ENCODE results near the gene SLC6A12.
A peak's percentile ranks its signal among the peaks of the same experiment; 100 is the strongest.
"Not testable (repeated sequence)": the region's sequence is repeated elsewhere in the genome, so short reads cannot be mapped to it uniquely, and the experiment has no call there.

The SLC6A12 gene

DNA sequence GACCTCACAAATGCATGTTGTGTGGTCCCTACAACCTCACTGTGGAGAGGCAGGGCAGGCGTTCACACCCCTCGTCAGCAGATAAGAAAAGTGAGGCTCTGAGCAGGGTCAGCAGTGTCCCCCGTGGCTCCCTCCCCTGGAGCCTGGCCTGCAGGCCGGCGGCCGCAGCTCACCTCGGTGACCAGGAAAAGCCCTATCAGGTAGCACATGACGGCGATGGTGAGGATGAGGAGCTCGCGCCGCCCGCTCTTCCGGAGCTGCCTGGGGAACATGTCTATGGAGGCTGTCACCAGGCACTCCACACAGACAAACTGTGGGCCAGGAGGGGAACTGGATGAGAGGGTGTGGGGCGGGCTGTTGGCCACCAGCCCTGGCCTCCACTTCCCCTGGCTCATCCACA is 18.0 kb downstream of the SLC6A12 start:
- DNase-seq, result no peak

DNA sequence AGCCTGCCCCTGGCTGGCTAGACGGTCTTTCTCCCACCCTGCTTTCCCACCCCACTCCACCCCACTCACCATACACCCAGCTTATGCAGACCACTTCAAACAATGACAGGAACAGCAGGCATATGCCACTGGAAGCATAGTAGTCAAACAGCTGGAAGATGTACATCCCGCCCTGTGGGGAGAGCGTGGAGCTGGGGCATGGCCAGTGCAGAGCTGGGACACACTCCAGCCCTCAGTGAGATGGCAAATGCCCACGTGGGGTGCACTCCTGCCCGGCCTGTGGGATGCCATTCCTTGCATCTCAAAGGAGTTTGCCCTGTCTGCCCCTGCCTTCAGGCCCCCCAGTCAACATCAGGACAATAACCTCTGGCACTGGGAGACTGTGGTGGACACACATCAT is 18.8 kb downstream of the SLC6A12 start:
- no peak for DNase-seq

DNA sequence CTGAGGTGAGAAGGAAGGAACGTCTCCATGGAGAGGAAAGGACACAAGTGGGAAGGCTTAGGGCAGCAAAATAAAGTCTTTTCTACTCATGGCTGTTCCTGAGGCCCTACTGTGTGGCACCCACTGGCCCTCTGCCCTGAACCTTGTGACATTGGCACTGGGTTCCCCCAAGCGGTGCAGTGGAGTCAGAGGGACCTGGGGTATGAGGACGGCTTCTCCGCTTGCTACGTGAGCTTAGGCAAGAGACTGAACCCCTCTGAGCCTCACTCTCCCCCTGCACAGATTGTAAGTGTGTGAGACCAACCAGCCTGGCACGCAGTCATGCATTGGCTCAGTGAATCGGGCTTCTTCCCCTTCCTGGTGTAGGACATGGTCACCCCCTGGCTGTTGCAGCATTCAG is 19.7 kb downstream of the SLC6A12 start:
- no peak for DNase-seq

DNA sequence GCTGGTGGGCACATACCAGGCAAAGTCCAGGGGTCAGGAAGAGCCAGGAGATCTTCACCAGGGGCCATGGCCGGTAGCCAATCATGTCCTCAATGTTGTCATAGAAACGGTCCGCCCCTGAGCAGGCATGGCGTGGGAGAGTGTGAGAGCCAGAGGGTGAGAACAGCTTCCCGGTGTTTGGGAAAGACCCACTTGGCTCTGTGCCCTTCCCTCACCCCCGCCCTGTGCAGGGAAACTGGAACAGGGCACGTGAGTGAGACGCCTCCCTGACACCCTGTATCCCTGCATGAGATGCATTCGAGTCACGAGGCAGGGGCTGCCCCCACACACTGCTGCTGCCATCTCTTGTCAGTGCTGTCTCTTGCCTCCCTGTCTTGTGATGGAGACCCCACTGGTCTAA is 20.7 kb downstream of the SLC6A12 start:
- DNase-seq, result no peak

DNA sequence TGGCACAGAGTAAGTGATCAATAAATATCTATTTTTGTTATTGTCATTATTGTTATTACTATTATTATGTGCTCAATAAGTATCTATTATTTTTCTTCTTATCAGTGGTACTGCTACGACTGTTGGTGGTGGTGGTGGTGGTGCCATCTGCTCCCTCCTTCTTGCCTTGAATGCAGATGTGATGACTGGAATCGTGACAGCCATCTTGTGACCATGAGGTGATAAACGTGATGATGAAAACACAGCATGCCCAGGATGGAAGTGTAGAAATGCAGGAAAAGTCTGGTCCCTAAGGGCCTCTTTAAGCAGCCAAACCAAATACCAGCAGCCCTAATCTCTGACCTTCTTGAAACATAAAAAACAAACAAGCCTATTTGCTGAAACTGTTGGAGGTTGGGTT is 22.4 kb downstream of the SLC6A12 start:
- no peak for DNase-seq

DNA sequence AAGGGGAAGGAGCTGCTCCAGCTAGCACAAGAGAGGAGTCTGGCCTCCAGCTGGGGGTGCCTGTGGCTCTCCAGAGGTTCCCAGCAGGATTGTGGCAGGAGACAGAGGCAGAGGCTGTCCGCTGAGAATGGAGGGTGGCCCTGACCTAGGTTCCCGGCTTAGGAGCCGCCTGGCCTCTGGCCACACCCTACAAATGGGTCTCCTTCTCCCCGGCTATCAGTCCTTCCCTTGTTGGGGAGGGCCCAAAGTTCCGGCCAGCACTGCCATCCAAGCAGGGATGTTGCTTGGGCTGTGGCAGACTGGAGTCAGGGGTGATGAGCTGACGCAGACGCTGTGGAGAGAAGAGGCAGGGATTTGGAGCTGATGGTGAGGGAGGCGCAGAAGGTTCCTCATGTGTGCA is 23.1 kb downstream of the SLC6A12 start:
- no peak for DNase-seq

DNA sequence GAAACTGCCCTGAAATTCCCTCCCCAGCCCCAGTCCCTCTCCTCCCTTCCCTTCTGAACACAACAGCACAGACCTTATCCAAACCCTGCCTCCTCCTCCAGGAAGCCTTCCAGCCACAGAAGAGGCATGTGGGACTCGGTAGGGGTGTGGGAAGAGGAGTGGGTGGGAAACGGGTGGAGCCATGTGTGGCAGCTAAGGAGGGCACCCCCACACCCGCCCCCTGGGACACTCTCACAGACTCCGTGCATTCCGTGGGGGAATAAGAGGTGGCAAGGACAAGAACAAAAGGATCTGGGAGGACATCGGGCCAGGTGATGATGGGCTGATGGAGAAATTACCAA is 24.4 kb downstream of the SLC6A12 start:
- no peak for DNase-seq

DNA sequence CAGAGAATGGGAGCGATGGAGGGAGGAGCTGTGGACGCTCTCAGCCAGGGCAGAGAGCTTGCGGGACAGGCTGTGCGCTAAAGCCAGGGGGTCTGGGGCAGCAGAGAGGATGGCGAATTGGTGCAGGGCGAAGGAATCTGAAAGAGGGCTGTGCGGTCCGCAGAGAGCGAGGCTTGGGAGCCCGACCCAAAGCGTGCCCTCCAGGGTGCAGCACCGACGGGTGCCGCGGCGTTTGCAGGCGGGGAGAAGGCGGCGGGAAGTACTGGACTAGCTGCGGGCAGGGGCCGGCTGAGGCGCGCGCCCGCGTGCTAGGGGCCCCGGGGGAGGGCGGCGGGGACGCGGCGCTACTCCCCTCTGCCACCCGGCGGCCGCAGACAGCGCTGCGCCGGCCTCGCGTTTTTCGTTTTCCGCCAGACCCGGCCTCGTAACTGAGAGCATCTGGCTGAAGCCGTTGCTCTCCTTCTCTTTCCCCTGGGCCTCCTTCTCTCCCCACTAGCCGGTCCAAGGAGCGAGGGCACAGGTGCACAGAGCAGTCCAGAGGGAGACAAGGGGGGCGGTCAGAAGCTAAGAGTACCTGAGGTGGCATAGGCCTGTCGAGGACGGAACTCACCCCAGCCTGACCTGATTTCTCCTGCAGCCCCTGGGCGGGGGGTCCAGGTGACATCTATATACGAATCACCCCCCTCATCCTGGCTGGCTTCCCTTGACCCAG is 24.9 kb downstream of the SLC6A12 start:
- DNase-seq, result peak; percentile 71

DNA sequence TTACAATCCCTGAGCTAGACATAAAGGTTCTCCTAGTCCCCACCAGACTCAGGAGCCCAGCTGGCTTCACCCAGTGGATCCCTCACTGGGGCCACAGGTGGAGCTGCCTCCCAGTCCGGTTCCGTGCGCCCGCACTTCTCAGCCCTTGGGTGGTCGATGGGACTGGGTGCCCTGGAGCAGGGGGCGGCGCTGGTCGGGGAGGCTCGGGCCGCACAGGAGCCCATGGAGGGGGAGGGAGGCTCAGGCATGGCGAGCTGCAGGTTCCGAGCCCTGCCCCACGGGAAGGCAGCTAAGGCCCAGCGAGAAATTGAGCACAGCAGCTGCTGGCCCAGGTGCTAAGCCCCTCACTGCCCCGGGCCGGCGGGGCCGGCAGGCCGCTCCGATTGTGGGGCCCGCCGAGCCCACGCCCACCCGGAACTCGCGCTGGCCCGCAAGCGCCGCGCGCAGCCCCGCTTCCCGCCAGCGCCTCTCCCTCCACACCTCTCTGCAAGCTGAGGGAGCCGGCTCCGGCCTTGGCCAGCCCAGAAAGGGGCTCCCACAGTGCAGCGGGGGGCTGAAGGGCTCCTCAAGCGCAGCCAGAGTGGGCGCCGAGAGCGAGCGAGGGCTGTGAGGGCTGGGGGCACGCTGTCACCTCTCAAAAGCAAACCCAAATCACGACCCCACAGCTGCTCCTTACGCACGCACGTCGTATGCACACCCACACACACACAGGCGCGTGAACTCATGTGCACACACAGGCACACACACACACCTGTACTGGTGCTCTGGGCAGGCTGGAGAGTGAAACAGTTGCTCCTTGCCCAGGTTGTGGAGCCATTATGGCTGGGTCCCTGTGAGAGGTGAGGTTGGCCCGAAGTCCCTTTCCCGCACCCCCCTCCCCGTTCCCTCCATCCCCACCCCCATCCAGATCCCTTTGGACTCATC is 25.7 kb downstream of the SLC6A12 start:
- not testable (repeated sequence) for DNase-seq

DNA sequence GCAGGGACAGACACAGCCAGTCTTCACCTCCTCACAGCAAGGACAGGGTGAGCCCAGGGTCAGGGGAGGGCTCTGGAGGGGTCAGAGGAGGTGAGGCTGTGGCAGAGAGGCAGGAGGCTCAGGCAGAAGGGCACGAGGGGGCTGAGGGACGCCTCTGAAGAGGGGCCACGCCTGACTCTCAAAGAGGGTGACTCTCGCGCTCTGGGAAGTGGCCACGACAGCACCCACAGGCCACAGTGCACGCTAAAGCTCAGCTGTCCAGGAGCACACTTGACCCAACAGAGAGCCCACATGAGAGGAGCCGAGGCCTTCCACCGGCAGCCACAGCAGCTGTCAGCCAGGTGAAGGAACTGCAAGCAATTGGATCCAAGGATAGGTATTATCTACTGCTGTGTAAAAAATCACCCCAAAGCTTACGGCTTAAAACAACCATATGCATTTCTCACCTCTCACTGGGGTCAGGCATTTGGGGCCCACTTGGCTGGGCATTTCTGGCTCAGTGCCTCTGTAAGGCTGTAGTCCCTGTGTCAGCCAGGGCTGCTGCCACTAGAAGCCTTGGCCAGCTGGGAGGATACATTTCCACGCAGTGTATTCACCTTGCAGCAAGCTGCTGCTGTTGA is 27.8 kb downstream of the SLC6A12 start:
- no peak for DNase-seq

DNA sequence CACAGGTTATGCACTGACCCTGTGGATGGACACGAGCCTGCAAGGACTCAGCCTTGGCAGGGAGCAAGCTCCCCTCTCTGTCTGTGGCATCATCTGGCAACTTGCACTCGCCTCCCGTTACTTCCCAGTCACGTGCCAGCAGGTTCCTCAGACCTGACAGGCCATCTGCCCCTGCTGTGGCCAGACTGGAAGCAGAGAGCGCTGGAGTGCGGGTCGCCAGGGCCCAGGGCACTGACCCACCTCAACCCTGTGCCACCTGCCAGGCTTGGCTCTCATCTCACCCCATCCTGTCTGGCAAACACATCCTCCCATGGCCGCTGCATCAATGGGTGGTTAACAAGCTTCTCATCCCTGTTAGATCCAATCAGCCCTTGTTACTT is 28.4 kb downstream of the SLC6A12 start:
- DNase-seq, result no peak

DNA sequence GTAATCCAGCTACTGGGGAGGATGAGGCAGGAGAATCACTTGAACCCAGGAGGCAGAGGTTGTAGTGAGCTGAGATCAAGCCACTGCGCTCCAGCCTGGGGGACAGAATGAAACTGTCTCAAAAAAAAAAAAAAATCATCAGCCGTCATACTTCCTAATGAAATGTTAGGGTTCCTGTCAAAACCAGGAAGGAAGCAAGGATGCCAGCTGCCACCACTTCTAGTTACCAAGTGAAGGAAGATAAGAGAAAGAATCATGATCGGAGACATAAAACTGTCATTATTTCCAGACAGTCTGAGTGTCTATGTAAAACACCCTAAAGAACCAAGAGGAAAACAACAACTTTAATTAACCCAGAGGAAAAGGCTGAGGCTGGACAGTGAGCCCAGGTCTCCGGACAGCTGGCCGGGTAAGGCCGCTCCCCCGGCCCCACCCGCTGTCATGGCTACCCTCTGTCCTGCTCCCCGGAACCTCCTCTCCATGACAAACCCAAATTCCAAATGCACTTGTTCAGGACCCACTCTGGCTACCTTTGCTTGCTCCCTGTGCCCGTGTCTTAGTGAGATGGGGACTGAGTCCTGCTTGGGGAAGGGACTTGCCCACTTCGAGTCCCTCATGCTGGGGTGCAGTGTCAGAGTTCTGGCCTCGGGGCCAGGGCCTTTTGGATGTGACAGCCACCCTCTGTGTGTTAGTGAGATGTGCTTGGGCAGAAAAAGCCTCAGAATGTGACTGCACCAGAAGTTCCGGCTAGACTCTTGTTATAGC is 29.0 kb downstream of the SLC6A12 start:
- DNase-seq, result no peak

DNA sequence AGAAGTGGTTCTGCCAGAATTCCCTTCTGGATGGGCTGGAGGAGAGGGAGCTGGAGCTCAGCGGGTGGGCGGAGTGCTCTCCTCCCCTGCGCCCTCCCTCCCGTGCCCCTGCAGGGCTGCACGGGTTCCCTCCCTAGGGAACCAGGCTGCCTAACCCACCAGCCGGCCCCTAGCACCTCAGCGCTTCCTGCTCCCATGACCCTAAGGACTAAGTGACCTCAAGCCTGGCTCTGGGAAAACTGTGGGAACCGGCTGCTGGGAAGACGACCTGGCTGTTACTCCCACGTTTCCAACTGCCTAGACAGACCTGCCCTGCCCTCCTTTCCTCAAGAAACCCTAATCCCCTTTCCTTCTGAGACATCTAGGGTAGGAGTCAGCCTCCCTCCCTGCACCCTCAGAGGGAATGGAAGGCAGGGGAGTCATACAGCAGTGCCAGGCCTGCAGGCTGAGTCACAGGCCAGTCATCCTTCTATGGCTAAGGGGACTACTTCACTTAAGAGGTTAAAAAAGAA is 31.5 kb downstream of the SLC6A12 start:
- DNase-seq, result no peak

DNA sequence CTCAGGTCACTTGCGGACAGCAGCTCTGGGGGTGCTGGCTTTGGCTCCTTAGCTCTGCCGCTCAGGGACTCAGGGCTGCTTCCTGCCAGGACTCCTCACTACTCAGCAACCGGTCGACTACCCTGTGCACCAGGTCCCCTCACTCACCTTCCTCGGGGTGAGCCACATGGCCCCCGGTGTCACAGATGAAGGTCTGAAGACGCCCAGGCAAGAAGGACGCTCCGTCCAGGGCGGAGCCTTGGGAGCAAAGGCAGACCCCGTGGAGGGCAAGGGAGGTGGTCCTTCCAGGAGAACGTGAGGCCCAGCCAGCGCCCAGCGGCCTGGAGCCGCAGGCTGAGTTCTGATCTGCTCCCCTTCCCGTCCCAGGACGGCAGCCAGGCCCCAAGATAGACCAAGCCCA is 32.0 kb downstream of the SLC6A12 start:
- no peak for DNase-seq

DNA sequence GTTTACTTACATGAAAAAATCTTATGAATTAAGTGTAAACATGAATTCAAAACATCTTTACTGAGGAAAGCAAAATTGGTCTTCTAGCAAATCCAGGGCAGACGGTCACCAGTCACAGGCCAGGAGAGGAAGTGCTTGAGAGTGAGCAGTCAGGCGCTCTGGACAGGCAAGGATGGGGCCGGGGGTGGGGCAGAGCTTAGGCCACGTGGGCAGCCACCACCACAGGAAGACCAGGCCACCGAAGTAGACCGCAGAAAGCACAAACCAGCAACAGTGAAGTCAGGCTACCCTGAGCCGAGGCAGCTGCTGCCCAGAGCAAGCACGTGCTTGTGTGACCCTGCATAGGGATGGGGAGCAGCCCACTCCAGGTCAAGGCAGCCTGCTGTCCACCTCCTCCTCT is 33.5 kb downstream of the SLC6A12 start:
- DNase-seq, result no peak

DNA sequence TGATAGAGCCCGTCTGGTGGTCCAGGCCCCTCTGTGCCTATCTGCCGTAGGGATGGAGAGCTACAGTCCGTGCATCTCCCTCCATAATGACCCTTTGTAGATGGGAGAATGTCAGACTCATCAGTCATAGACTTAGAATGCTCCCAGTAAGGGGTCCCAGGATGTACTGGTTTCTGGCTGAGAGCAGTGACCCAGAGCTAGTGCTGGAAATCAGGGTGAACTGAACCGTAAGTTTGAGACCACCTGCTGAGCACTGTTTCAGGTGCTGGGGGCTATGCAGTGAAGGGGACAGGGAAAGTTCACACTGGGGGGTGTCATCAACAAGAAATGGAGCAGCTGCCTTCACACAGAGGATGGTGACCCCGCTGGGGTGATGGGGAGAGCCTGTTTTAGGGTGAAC is 34.1 kb downstream of the SLC6A12 start:
- DNase-seq, result no peak

DNA sequence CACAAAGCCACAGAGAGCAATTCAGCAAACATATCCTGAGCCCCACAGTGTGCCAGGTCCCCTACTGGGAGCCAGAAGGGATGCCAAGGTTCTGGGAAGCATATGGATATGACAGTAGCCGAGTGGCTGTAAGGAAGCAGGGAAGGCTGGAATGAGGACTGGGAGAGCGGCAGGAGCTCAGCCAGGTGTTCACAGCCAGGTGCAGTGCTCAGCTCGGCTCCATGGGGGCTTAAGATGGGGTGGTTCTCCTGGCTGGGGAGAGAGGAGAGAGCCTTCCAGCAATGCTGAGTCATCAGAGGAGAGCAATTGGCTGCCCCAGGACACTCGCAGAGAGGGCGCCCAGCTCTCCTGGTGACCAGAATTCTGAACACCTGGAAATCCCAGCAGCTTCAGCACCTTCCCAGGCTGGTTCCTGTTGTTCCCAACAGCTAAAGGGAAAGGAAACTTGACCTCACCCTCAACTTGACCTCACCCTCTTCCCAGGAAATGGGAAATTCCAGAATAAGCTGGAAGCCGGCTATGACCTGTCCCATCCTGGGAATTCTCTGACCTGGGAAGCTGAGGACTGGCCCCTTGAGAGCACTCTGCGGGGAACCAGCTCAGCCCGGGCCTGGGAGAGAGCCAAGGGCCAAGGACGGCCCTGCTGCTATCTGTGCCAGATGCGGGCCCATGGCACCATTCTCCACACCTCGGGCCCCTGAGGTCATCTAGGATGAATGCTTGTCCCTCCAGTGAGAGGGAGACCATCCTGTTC is 34.6 kb downstream of the SLC6A12 start:
- DNase-seq, result no peak

DNA sequence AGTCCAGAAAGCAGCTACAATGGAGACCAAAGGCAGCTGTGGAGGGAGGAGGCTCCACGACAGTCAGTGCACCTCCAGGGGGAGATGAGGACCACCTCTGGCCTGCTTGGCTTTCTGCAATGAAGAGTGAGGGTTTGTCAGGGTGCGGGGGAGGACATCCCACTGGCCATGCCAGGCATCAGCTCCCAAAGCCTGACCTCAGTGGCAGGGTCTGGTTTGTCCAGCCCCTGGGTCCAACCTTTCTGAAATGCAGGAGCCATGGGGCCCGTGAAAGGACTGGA is 35.2 kb downstream of the SLC6A12 start:
- no peak for DNase-seq

DNA sequence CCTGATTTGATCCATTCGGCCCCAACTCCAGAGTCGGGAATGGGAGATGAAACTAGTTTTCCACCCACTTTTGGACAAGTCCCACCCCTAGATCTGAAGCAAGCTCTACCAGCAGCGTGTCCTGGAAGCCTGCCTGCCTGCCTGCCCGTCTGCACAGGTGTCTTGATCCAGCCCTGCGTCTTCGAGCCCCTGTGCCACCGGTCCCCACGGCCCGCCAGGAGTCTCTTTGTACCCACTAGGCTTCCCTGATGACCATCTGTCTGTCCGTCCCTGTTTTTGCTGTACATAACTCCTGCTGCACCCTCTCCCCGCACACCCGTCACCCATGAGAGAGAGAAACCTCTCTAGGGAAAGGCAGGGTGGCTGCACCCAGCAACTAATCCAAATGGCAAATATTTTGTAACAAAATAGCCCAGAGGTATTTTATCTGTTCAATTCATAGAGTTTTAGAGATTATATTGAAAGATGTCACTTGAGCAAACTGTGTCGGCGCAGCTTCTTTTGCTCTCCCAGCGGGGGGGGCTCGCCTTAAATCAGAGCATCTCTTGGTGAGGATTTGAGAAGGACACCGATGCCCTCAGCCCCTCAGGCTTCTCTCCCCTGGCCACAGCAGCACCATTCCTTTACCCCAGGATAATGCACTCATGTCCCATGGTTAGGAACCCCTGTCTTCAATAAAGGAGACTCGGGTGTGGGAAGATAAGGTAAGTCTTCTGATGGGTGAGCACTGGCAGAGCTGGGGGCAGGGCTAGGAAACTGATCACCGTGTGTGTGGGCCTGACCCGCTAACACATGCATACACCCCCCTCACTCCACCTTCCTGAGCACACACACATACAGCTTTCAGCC is 35.8 kb downstream of the SLC6A12 start:
- DNase-seq, result no peak

DNA sequence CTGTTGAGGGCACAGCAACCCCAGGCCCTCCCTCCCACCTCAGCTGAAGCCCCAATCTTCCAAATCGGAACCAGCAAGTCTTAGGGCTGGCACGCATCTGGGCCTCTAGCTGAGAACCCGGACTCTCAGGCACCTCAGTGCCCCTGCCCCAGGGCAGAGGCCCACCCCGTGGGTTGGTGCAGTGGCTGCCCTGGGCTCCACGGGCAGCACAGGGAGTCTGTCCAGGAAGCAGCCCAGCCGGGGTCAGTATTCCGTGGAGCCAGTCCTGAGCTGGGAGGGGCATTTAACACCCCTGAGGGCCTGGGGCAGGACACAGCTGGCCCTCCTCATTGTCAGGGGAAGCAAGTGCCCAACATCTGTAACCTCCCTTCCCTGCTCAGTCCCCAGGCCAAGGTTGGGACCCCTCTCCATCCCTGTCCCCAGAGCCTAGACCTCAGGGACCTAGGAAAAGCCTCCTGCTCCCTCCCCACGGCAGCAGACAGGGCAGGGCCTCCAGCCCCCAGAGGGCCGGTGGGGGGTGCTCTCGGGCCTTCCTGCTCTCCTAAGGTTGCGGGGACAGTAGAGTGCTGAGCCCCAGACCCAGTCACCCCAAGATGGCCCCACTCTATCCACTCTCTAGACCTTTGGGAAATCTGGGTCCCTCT is 36.5 kb downstream of the SLC6A12 start:
- no peak for DNase-seq
